ENCODE data around the gene MRPS18A.

DNA sequence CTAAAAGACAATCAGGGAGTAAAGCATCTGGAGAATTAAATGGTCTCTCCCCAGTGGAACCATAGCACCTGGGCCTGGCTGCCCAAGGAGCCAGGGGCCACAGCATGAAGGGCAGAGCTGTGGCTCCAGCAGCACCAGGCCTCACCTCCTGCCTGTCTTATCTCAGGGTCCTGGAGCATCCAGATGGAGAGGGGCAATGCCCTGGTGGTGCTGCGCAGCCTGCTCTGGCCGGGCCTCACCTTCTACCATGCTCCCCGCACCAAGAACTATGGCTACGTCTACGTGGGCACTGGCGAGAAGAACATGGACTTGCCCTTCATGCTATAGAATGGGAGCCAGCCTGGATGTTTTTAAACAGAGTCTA, 17.0 kb downstream of the MRPS18A start:
- TF ChIP-seq, protein P1, sequence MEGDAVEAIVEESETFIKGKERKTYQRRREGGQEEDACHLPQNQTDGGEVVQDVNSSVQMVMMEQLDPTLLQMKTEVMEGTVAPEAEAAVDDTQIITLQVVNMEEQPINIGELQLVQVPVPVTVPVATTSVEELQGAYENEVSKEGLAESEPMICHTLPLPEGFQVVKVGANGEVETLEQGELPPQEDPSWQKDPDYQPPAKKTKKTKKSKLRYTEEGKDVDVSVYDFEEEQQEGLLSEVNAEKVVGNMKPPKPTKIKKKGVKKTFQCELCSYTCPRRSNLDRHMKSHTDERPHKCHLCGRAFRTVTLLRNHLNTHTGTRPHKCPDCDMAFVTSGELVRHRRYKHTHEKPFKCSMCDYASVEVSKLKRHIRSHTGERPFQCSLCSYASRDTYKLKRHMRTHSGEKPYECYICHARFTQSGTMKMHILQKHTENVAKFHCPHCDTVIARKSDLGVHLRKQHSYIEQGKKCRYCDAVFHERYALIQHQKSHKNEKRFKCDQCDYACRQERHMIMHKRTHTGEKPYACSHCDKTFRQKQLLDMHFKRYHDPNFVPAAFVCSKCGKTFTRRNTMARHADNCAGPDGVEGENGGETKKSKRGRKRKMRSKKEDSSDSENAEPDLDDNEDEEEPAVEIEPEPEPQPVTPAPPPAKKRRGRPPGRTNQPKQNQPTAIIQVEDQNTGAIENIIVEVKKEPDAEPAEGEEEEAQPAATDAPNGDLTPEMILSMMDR (IDR thresholded peaks at IDR 0.05) = no peak
- no peak for TF ChIP-seq EZH2phosphoT487 (IDR thresholded peaks at IDR 0.05)
